Hindlimb muscle (tissue), 1 donor: ENCODE results near the gene TRIM66. TPM values are rescaled to one million over a fixed set of nuclear protein-coding genes. Genes with fewer than 3 reads are reported as not detected.
A peak's percentile ranks its signal among the peaks of the same experiment; 100 is the strongest.
"Not testable (repeated sequence)": the region's sequence is repeated elsewhere in the genome, so short reads cannot be mapped to it uniquely, and the experiment has no call there.

Experiments
- DNase-seq: peaks from one replicate; pipeline ENCODE4 v3.0.0-alpha.2; 2013
- polyA plus RNA-seq: library from polyadenylated mRNA; unstranded; fragments of 120-200 nt; gene quantifications from one replicate; pipeline ENCODE4 v1.2.1, GENCODE V29; 2013; ENCODE audit not compliant: insufficient read length

The TRIM66 gene
- polyA plus RNA-seq, 1 donor, result 5.7 TPM

DNA sequence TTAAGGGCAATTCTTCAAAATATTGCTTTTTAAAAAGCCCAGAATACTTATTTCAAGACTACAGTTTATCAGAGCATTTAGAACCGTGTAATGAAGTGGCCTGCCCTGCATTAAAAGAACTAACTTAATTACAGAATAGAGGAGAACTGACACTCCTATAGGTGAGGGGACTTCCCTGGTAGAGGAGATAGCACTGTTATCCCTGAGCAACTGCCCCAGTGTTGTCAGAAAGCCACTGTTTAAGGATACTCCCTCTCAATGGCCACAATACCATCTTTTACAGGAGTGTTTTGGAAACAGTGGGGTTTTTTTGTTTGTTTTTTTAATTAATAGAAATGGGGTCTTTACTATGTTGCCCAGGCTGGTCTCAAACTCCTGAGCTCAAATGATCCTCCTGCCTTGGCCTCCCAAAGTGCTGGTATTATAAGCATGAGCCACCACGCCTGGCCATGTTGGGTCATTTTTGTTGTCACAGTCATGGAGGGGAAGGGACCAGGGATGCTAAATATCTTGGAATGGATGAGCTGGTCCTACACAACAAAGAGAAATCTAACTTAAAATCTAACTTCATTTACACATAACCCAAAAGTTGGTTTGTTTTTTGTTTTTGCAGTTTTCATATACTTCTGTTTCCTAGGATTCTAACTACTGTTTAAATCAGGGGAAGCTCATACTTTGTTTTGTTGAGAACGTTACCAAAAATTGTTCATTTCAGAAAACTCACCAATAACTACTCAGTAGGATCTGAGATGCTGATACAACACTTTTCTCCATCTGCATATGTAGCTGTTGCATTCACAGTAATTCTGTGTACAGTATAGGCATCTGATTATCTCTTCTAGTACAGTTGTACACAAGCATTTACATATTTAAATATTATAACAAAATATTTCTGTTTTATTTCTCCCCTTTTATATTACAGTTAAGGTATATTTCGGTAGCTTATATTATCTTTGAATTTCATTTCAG lies 8.2 kb upstream of the TRIM66 start:
- no peak for DNase-seq

DNA sequence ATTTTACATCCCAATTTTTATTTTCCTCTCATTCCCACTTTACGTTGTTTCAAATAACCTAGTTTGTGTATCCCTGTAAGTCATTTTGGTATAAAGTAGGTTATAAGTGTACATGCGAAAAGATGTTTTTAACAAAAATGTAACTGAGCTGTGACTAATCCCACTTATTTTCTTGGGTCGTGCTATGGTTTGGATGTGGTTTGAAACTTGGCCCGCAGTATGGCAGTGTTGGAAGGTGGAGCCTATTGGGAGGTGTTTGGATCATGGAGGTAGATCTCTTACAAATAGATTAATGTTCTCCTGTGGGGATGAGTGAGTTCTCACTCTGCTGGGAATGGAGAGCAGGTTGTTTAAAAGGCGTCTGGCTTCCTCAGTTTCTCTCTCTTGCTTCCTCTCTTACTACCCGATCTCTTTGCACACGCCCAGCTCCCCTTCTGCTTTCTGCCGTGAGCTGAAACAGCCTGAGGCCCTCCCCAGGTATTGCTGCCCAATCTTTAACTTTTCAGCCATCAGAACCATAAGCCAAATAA lies 7.3 kb upstream of the TRIM66 start:
- DNase-seq, result no peak

DNA sequence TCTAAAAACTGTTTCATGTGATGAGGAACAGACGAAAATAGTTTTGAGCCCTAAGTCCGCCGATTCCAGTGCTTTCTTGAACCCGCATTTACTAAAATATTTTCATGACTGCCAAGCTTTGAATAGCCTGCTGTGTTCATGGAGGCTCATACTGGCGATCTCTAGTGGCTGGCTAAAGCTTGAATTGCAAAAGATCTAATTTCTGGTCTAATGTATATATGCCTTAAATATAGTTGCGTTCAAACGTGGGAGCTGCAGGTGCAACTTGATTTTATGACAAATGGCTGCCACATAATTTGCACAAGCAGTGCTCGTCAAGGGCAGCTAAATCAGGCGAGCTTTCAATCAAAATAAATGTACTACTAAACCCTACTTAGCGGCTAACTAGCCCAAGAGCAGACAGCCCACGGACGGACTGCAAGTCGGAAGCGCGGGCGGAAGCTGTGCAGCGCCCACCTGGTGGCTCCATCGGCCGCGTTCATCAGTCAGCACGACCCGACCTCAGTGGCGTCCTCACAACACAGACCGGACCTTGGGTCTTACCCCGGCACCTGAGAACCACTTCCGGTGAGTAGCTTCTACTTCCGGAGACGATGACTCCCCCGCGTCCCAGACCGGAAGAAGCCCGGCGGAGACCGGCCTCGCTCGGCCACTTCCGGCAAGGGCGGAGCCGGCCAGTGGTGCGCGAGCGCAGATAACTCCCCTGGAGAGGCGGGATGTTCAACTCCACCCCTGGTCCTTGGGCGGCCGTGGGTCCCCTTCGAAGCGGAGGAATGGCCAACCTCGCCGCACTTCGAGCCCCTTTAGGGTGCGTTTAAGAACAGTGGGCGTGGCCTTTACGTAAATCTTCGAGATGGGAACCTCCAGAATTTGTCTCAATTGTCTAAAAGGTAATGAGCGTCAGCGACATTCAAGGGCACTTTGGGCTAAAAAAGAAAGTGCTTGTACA lies 6.2 kb upstream of the TRIM66 start:
- DNase-seq, result peak; percentile 96

DNA sequence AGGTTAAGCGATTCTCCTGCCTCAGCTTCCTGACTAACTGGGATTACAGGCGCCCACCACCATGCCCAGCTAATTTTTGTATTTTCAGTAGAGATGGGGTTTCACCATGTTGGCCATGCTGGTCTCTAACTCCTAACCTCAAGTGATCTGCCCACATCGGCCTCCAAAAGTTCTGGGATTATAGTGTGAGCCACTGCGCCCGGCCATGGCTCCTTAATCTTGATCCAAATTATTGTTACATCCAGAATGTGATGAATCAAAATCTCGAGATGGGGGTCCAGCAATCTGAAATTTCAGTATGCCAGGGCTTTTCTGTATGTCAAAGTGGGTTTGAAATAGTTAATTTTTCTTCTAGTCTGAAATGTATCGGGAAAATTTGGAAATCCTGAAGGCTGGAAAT lies 3.9 kb upstream of the TRIM66 start:
- DNase-seq, result no peak

DNA sequence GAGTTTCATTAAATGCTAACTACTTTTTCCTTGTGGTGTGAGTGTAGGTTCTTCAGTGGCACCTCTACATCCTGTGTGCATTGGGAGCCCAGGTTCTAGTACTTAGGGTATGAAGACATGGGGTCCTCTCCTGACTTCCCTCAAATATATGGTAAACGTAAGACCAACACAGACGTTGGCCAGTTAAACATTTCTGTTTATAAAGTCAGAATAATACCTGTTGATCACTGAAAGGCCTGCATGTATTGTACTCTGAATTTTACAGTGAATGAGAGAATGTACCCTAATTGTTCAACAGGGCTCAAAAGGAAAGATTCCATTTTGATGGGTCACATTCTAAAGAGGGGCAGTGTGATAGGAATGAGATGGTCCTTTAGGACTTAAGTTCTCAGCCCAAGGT lies 3.4 kb upstream of the TRIM66 start:
- no peak for DNase-seq

DNA sequence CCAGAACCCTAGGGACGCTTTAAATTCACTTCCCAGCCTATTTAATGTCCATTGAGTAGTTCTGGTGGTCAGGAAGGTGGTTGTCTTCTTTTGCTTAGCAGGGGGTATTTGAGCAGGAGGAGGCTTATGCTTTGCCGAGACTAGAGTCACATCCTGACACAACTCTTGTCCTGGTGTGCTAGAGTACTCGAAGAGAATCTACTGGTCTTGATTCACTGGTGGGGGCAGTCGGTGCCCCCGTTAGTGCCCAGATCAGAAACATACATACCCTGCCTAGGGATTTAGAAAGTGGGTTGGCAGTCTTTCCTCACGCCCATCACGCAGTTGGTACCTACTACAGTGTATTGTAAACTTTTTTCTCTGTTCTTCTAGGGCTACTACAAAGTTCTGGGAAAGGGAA lies 2.8 kb upstream of the TRIM66 start:
- DNase-seq, result no peak

DNA sequence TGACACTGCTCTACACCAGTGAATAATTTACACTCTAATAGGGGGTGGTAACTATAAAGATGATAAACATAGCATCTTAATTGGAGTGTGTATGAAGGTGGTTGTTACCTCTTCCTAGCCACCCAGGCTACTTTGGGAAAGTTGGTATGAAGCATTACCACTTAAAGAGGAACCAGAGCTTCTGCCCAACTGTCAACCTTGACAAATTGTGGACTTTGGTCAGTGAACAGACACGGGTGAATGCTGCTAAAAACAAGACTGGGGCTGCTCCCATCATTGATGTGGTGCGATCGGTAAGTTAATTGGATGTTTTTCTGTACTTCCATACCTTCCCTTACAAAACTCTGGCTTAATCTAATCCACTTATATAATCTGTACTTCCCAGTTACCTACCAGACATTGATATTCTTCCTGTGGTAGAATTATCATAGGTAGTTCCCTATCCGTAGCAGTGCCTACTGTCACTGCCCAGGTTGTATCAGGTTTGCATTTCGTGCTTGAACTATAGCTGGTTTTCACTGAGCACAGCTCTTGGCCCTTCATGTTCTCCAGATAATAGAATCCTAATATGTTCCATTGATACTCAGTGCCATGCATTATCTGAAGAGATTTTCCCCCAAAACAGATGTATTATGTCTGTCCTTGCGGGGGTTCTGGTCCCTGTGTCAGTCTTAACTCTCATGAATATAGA lies 2.3 kb upstream of the TRIM66 start:
- DNase-seq, result no peak

DNA sequence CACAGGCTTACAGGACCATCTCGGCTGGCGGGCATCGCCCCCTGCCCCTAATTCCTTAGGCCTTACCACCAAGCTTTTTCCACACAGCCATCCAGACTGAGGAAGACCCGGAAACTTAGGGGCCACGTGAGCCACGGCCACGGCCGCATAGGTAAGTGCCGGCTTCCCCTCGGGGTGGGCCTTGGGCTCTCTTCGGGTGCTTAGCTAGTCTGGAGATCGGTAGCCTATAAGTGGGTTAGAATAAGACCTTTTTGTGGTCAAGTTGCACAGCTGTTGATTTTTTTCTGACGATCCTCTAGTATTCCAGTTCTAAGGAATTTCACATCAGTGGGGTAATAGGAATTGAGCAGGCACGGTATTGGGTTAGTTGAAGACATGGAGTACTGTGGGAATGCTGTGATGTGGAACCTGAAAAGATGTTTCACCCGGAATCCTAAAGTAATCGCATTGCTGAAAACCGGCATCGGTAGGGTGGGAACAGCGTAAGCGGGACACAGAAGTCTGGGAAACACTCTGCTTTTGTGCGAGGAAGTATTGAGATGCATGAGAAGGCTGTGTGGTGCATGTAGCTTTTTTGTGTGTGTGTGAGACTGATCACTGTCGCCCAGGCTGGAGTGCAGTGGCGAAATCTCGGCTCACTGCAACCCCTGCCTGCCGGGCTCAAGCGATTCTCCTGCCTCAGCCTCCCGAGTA lies 796 bp upstream of the TRIM66 start:
- DNase-seq, result no peak

DNA sequence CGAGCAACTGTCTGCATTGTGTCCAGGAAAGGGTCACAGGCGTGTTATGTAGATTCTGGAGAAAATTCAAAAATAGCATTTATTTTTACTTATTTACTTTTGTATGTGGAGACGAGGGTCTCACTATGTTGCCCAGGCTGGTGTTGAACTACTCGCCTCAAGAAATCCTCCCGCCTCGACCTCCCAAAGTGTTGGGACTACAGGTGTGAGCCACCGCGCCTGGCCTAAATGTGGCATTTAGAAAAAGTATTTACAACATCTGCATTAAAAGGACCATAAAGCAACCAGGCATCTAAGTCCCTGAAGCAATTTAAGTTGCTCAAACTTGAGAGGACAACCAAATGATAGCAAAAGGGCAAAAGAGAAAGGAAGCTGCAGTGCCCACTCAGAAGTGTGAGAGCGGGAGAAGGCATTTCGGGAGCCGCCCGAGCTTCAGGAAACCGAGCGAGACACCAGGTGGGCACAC lies 595 bp downstream of the TRIM66 start:
- DNase-seq, result no peak

DNA sequence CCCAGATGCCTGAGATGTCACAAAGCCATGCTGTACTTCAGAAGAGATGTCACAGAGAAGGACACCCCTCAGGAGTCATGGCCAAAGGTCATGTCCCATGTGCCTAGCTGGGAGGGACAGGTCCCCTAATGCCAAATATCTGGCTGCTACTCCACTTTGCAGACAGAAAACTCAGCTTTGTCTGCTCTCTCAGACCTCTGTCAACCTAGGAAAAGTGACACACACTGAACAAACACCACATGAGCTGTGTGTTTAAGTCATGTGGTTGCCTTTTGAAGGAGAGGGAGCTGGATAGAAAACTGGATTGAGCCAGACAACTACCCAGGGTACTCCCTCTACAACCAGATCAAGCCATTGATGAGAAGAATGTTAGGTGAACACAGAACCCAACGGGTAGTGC lies 3.5 kb downstream of the TRIM66 start:
- DNase-seq, result no peak

DNA sequence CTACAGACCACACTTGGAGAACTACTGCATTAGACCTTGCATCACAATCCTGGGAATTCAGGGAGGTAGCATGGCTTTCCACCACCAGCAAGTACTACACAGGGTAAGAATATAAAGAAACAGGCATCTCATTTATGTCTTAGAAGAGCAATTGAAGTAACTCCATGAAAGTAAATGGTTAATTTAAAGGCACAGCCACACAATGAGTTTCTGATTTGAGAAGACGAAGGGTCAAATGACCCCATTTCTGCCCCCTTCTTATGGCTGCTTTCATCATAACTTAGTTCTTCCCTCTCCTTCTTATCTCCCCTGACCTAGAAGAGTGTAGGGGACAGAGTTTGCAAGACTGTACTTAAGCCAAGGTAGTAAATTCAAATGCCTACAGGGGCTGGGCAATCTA lies 6.0 kb downstream of the TRIM66 start:
- DNase-seq, result no peak

DNA sequence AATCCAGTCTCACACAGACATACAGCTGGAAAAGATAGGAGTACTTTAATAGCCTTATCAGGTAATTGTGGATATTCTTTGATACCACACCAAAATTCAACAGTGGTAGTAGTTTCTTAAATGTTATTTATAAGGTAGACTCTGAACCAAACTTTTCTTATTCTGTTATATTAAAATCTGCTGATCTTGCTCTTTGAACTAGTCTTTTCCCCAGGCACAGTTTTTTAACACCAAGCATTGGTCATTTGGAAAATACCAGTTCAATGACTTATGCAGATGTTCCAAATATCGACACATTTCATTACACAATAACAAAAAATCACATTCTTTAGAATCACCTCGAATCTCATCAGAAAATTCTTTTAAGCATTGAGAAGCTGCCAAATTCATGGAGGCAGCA lies 7.6 kb downstream of the TRIM66 start:
- no peak for DNase-seq

DNA sequence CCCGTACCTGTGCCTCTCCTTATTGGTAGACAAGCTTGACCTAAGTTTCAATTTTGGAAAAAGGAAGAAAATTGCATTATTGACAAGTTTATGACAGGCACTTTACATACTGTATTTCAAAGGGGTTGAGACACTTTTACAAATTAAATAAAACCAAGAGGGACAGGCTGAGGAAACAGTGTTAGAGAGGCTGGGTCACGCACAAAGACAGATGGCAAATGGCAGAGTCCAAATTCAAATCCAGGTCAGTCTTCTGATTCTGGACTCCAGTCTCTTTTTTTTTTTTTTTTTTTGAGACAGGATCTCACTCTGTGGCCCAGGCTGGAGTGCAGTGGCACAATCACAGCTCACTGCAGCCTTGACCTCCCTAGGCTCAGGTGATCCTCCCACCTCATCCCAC lies 10.1 kb downstream of the TRIM66 start:
- no peak for DNase-seq

DNA sequence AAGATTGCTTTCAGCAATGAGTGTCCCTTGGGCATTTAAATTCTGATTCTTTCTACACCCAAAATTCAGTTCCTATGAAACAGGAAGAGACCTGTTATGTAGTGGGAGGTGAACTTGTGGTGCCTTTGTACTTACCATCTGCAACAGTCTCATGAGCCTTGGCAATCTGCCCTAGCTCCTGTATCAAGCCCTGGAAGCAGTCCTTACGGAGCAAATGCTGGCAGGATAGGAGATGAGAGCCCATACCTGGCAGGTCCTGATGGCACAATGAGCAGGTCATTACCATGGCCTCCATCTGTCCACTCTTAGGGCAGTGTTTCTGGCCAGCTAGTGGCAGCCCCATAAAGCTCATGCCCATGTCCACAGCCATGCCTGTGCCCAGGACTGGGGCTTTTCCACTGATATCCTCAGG lies 10.8 kb downstream of the TRIM66 start:
- no peak for DNase-seq

DNA sequence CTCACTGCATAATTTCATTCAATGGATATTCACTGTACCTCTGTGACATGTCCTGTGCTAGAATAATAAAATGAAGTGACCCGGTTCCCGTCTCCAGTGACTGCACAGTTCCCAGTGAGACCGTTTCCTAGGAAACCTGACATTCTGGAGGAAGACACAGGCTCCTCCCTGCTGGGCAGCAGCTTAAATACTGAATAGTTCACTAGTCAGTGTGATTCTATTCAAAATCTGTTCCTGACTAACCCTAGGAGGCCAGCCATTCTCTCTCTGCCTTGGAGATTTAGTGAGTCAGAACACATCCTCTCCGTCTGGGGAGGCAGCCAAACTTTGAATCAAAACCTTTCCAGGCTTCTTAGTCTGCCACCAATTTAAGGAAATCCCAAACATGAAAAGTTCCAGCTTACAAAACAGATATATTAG lies 11.3 kb downstream of the TRIM66 start:
- peak; percentile 85 for DNase-seq

DNA sequence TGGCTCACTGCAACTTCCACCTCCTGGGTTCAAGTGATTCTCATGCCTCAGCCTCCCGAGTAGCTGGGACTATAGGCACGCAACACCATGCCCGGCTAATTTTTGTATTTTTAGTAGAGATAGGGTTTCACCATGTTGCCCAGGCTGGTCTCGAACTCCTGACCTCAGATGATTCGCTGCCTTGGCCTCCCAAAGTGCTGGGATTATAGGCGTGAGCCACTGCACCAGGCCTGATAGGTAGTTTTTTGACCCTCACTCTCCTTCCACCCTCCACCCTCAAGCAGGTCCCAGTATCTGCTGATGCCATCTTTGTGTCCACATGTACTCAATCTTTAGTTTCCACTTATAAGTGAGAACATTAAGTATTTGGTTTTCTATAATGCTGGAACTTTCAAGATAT lies 12.4 kb downstream of the TRIM66 start:
- not testable (repeated sequence) for DNase-seq

DNA sequence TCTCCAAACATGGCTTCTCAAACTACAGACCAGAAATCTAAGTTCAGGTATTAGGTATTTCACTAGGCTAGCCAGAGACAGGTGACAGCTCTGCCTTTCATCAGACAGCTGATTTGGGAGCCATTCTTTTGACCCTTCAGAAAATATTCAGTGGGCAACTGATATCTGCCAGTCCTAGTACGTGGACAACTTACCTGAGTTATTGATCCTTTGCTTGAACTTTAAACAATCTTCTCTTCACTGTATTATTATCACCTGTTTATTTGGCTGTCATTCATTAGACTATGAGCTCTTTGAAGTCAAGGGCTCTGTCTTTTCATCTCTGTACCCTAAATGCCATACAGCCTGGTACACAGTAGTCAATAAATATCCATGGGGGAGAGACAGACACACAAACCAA lies 17.2 kb downstream of the TRIM66 start:
- DNase-seq, result no peak

DNA sequence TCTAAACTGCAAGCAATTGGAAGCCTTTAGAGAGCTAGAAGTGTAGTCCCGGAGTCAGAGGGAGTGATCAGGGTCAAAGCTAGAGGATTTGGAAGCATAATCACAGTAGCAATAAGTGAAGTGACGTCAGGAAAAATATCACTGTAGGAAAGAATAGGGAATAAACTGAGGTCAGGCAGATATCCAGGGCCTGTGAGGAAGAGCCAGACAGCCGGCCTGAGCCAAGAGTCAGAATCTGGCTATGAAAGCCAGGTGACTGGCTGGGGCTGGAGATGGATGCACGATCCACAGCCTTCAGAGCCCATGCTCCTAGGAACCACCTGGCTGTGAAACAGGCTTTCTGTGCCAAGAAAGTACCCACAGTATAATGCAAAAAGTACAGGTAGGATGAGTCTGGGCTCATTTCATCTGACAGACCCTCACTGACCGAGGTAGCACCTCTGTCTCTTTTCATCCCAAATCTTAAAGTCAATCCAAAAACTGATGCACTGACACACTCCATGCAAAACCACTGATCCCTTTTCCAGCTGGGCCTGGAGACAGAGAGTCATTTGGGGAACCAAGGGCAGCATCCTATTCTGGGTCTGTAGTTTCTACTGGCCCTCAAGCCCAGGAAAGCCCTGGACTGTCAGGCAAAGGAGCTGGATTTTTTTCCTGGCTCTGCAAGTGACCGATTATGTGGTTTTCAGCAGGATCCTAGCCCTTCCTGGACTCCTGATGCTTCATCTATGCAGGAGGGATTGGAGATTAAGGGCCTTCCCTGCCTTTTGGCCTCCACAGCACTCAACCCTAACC lies 21.3 kb downstream of the TRIM66 start:
- DNase-seq, result peak; percentile 45

DNA sequence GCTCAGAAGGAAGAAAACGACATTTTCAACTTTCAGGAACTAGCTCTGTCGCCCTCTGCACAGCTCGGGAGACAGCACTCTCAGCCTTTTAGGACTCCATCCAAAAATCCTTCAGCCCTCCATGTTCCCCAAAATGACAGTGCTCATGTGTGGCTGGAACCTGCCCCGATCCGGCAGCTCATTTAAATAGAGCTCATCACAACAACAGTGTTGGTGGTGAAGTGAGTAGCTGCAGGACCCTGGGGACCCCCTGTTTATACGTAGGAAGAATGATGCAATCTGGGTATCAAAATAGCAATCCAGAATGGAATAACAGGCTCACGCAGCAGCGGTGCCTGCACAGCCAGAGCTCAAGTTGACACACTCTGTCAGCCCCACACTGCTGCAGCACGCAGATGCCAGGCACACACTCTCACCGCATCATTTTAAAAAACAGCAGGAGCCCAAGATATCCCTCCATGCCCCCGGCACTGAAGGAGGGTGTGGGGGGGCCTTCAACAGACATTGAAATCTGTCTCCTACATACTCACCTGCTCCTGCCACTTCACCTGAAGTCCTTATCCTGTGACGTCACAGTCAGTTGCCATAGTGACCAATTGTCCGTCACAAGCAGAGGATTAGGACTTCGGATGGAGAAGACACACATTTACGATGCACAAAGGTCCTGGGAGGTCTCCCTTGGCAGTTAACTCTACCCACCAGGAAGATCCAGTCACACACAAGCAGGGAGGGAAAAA lies 24.0 kb downstream of the TRIM66 start:
- peak; percentile 51 for DNase-seq

DNA sequence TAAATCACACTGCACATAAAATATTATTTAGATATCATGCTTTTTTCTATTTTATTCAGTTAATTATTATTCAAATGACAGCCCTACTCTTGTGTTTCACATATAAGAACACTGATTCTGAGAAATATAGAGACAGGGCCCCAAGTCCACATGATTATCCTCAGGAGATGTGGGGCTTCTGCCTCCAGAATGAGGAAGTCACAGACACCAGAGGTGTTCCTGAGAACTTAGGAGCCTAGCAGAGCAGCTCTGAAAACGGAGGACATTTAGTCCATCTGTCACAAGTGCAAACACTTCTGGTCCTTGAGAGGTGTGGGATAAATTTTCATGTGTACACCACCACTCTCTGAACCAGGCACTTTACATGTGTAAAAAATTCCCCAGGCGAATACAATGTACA lies 26.2 kb downstream of the TRIM66 start:
- no peak for DNase-seq
